T-helper 17 cell (primary cell): Measurements from ENCODE around the gene COX4I2. TPM values are rescaled to one million over a fixed set of nuclear protein-coding genes. Genes with fewer than 3 reads are reported as not detected.

Source experiments
- ATAC-seq: fragments of 150-1000 bp; cut with Tn5 transposase; 2 replicates; pipeline ENCODE4 v1.10.0; 2021; ENCODE audit warnings: mild to moderate bottlenecking, moderate library complexity
- DNase-seq, 3 donors: peaks; one replicate each; pipeline versions ENCODE4 v3.0.0 to v3.0.0-alpha.2; 2020 to 2021
- H3K9me3 ChIP-seq: one replicate; pipeline ENCODE4 v1.7.0; 2013; ENCODE audit warnings: low read length, mild to moderate bottlenecking; ENCODE audit not compliant: control insufficient read depth, poor library complexity, severe bottlenecking
- H3K27ac Mint-ChIP-seq: one replicate; pipeline ENCODE4 v1.8.0; 2022; ENCODE audit warnings: mild to moderate bottlenecking, moderate library complexity, mixed read lengths
- H3K27me3 Mint-ChIP-seq: one replicate; pipeline ENCODE4 v1.8.0; 2022; ENCODE audit warnings: mixed read lengths
- H3K36me3 Mint-ChIP-seq: one replicate; pipeline ENCODE4 v1.8.0; 2022; ENCODE audit warnings: low read depth, mixed read lengths
- H3K4me1 Mint-ChIP-seq: one replicate; pipeline ENCODE4 v1.8.0; 2022; ENCODE audit warnings: mild to moderate bottlenecking, mixed read lengths
- H3K4me3 Mint-ChIP-seq: one replicate; pipeline ENCODE4 v1.8.0; 2022; ENCODE audit warnings: mild to moderate bottlenecking, moderate library complexity, mixed read lengths
- total RNA-seq, 4 donors: library from RNA in 2 of 4; stranded (reverse) in 2 of 4; gene quantifications; one replicate each; pipeline ENCODE4 v1.2.3 and lab custom pipeline; 2022 to 2026

The COX4I2 gene
- total RNA-seq, 2 donors from 2014 or later, result not detected

GRCh38 chr20:31678389-31679356 lies 41.0 kb downstream of the COX4I2 start:
- Mint-ChIP-seq H3K27ac (peak overlapping the region; percentile 99), H3K4me1 (peaks cover 79% of the 10 kb centered on the region), H3K4me3 (peak overlapping the region; percentile 74), H3K36me3 (peaks cover 11% of the 10 kb centered on the region), H3K27me3 (no peaks in the 10 kb centered on the region)
- no peaks in the 10 kb centered on the region for H3K9me3 ChIP-seq
- DNase-seq (no peak), ATAC-seq (no peak)

GRCh38 chr20:31679357-31680285 lies 41.9 kb downstream of the COX4I2 start:
- Mint-ChIP-seq H3K27ac (peak overlapping the region; percentile 99), H3K27me3 (no peaks in the 10 kb centered on the region), H3K4me3 (peak overlapping the region; percentile 74), H3K36me3 (peaks cover 11% of the 10 kb centered on the region), H3K4me1 (peaks cover 80% of the 10 kb centered on the region)
- ATAC-seq (no peak), DNase-seq (no peak)
- H3K9me3 ChIP-seq, result no peaks in the 10 kb centered on the region

GRCh38 chr20:31680286-31681127 lies 42.8 kb downstream of the COX4I2 start:
- DNase-seq, result no peak
- Mint-ChIP-seq H3K4me3 (peak overlapping the region; percentile 74), H3K27me3 (no peaks in the 10 kb centered on the region), H3K27ac (peak overlapping the region; percentile 99), H3K36me3 (peaks cover 11% of the 10 kb centered on the region), H3K4me1 (peaks cover 78% of the 10 kb centered on the region)
- H3K9me3 ChIP-seq, result no peaks in the 10 kb centered on the region
- ATAC-seq, result no peak

- Mint-ChIP-seq H3K36me3 (peaks cover 11% of the 10 kb centered on the region), H3K4me1 (peaks cover 72% of the 10 kb centered on the region), H3K4me3 (peak overlapping the region; percentile 13), H3K27me3 (no peaks in the 10 kb centered on the region), H3K27ac (peak overlapping the region; percentile 99)
- H3K9me3 ChIP-seq, result no peaks in the 10 kb centered on the region
- no peak for ATAC-seq
- DNase-seq, result no peak
Measured at GRCh38 chr20:31681128-31681727, 43.5 kb downstream of the COX4I2 start.

DNA sequence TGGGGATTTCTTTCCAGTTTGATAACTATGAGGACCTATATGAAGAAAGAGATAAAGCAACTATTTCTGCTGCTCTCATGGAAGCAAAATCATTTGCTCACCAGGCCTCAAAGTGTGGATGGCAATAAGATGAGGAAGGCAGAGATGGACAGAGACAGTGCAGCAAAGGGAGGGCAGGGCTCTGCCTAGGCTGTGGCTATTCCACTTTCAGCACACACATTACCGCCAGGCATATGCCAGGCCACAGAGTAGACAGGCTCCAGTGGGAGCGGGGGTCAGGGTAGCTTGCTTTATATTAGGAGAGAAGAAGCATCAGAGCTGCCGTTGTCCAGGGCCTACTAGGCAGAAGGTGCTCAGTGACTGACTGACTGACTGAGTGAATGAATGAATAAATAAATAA lies 44.1 kb downstream of the COX4I2 start:
- DNase-seq, result no peak
- Mint-ChIP-seq H3K36me3 (peaks cover 10% of the 10 kb centered on the region), H3K4me1 (peaks cover 71% of the 10 kb centered on the region), H3K4me3 (no peak overlapping the region), H3K27me3 (no peaks in the 10 kb centered on the region), H3K27ac (peak overlapping the region; percentile 99)
- H3K9me3 ChIP-seq, result no peaks in the 10 kb centered on the region
- no peak for ATAC-seq

GRCh38 chr20:31682352-31682751 lies 44.6 kb downstream of the COX4I2 start:
- H3K27me3 Mint-ChIP-seq, result no peaks in the 10 kb centered on the region
- peak overlapping the region; percentile 99 for H3K27ac Mint-ChIP-seq
- H3K36me3 Mint-ChIP-seq, result peaks cover 9% of the 10 kb centered on the region
- ATAC-seq, result no peak
- H3K4me1 Mint-ChIP-seq, result peaks cover 74% of the 10 kb centered on the region
- H3K4me3 Mint-ChIP-seq, result no peak overlapping the region
- H3K9me3 ChIP-seq, result no peaks in the 10 kb centered on the region
- no peak for DNase-seq

- H3K27ac Mint-ChIP-seq, result peak overlapping the region; percentile 99
- ATAC-seq (no peak), DNase-seq (no peak)
- no peak overlapping the region for H3K4me3 Mint-ChIP-seq
- no peaks in the 10 kb centered on the region for H3K27me3 Mint-ChIP-seq
- no peaks in the 10 kb centered on the region for H3K9me3 ChIP-seq
- H3K4me1 Mint-ChIP-seq, result peaks cover 70% of the 10 kb centered on the region
- peaks cover 9% of the 10 kb centered on the region for H3K36me3 Mint-ChIP-seq
Measured at GRCh38 chr20:31682927-31683326, 45.2 kb downstream of the COX4I2 start.

DNA sequence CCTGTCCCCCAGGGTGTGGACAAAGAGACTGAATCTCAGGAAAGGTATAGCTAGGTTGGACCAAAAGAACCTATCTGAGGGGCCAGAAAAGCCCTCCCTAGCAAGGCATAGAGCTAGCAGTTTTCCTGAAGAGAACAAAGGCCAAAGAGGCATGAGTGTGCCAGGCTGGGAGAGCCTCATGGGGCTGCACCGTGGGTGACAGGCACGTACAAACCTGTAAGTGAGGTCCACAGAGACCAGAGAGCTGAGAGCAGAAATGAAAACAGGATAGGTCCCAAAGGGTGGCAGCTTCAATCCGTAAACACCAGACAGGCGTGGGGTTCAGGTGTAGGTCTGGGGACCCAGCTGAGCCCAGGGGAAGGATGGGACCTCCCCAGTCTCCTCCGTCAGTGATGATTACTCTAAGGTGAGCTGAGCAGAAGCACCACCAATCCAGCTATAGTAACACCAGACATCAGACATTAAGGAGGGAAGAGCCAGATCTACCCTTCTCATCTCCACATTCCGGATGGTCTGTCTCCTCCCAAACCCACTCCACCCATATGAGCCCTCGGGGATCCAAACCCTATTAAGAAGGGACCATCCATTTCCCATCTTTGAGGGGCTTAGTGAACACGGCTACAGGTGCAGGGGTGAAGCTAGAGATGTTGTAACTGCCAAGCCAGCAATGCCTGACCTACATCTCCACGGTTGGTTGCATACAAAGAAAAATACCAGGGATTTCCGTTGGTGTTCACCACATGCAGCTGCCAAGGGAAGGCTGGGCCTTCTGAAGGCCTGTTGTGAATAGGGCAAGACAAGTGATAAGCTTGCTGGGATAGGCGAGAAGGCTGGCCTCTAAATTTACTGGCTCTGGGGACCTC lies 46.7 kb downstream of the COX4I2 start:
- peak overlapping the region; percentile 99 for H3K27ac Mint-ChIP-seq
- H3K27me3 Mint-ChIP-seq, result no peaks in the 10 kb centered on the region
- peak; percentile 98 for ATAC-seq
- H3K36me3 Mint-ChIP-seq, result peaks cover 9% of the 10 kb centered on the region
- no peaks in the 10 kb centered on the region for H3K9me3 ChIP-seq
- peak overlapping the region; percentile 79 for H3K4me3 Mint-ChIP-seq
- H3K4me1 Mint-ChIP-seq, result peaks cover 59% of the 10 kb centered on the region
- peak in 2 of 3 donors; percentile 27 to 29 for DNase-seq

GRCh38 chr20:31685853-31686643 lies 48.3 kb downstream of the COX4I2 start:
- no peaks in the 10 kb centered on the region for H3K9me3 ChIP-seq
- DNase-seq (no peak), ATAC-seq (no peak)
- peak overlapping the region; percentile 99 for H3K27ac Mint-ChIP-seq
- H3K4me1 Mint-ChIP-seq, result peaks cover 51% of the 10 kb centered on the region
- H3K4me3 Mint-ChIP-seq, result peak overlapping the region; percentile 25
- no peaks in the 10 kb centered on the region for H3K27me3 Mint-ChIP-seq
- H3K36me3 Mint-ChIP-seq, result peaks cover 5% of the 10 kb centered on the region

- Mint-ChIP-seq H3K27me3 (no peaks in the 10 kb centered on the region), H3K4me1 (peaks cover 51% of the 10 kb centered on the region), H3K4me3 (no peak overlapping the region), H3K36me3 (peaks cover 2% of the 10 kb centered on the region), H3K27ac (peak overlapping the region; percentile 99)
- DNase-seq (no peak), ATAC-seq (no peak)
- H3K9me3 ChIP-seq, result no peaks in the 10 kb centered on the region
Measured at GRCh38 chr20:31687777-31688176, 50.1 kb downstream of the COX4I2 start.

DNA sequence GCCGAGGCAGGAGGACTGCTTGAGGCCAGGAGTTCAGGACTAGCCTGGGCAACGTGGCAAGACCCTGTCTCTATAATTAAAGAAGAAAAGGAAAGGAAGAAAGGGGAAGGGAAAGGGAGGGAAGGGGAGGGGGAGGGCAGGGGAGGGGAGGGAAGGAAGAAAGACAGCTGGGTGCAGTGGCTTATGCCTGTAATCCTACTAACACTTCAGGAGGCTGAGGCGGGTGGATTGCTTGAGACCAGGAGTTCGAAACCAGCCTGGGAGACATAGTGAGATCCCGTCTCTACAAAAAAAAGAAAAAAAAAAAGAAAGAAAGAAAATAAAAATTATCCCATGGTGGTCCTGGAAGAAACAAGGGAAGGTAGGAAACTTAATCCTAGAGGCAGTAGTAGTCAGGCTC lies 51.4 kb downstream of the COX4I2 start:
- Mint-ChIP-seq H3K4me1 (peaks cover 43% of the 10 kb centered on the region), H3K27me3 (no peaks in the 10 kb centered on the region), H3K36me3 (peaks cover 2% of the 10 kb centered on the region), H3K27ac (peak overlapping the region; percentile 99), H3K4me3 (no peak overlapping the region)
- no peak for DNase-seq
- H3K9me3 ChIP-seq, result no peaks in the 10 kb centered on the region
- ATAC-seq, result no peak
